Measurements from ENCODE around the gene CUL2. TPM values are rescaled to one million over a fixed set of nuclear protein-coding genes. Genes with fewer than 3 reads are reported as not detected.

Gene CUL2
- total and polyA plus RNA-seq, 2 experiments from 2014 or later: 17.2 to 38.3 TPM

- peak; percentile 58 to 81 for TF ChIP-seq CTCF (conservative IDR thresholded peaks at IDR 0.05; ENCODE audit: low read depth in 2 of 2)
Measured at GRCh38 chr10:34985823-34986222, 104.3 kb downstream of the CUL2 start (continued).

- Mint-ChIP-seq H3K27ac (no peak overlapping the region), H3K36me3 (ENCODE audit: low read depth) (peaks cover 3% of the 10 kb centered on the region; the same call in 2 of the 3 replicates), H3K4me1 (peaks cover 2% of the 10 kb centered on the region; the same call in 1 of the 3 replicates), H3K27me3 (ENCODE audit: insufficient read depth, low read depth, poor library complexity) (no peaks in the 10 kb centered on the region), H3K4me3 (no peak overlapping the region), H3K9me3 (peaks cover 12% of the 10 kb centered on the region)
- no peaks in the 10 kb centered on the region for H3K36me3 ChIP-seq (ENCODE audit: insufficient read depth)
- H3K4me1 ChIP-seq (ENCODE audit: insufficient read depth): no peaks in the 10 kb centered on the region
- no peak for ATAC-seq
- H3K9me2 ChIP-seq (ENCODE audit: insufficient read depth): no peaks in the 10 kb centered on the region
- no peak overlapping the region for H3K4me2 ChIP-seq
- no peaks in the 10 kb centered on the region for H3K79me2 ChIP-seq (replicated peaks; ENCODE audit: insufficient read depth)
- H4K20me1 ChIP-seq (replicated peaks; ENCODE audit: insufficient read depth): no peaks in the 10 kb centered on the region
- H3K27me3 ChIP-seq (ENCODE audit: insufficient read depth): no peaks in the 10 kb centered on the region
- no peak overlapping the region for H2AFZ ChIP-seq
- no peak overlapping the region for H3K27ac ChIP-seq (ENCODE audit: low read depth)
- no peak overlapping the region for H3K4me3 ChIP-seq
- no peaks in the 10 kb centered on the region for H3F3A ChIP-seq (replicated peaks; ENCODE audit: low read depth)
- TF ChIP-seq JUNB (IDR thresholded peaks at IDR 0.05; ENCODE audit: unreplicated experiment): no peak
- no peak for TF ChIP-seq REST (IDR thresholded peaks at IDR 0.05; ENCODE audit: unreplicated experiment)
- no peak for TF ChIP-seq STAT1 (IDR thresholded peaks at IDR 0.05; ENCODE audit: unreplicated experiment)
- TF ChIP-seq ZNF331 (CRISPR knock-in tag; IDR thresholded peaks at IDR 0.05; ENCODE audit: low read depth): no peak
- no peak for TF ChIP-seq ZNF462 (CRISPR knock-in tag; IDR thresholded peaks at IDR 0.05)
- no peak for TF ChIP-seq EZH2phosphoT487 (IDR thresholded peaks at IDR 0.05; ENCODE audit: unreplicated experiment)
- TF ChIP-seq CTCF (conservative IDR thresholded peaks at IDR 0.05; ENCODE audit: low read depth in 2 of 2): no peak
- no peak for TF ChIP-seq POLR2AphosphoS5 (IDR thresholded peaks at IDR 0.05; ENCODE audit: low read depth)
- TF ChIP-seq ETS1 (IDR thresholded peaks at IDR 0.05): no peak
- TF ChIP-seq ZNF114 (CRISPR knock-in tag; IDR thresholded peaks at IDR 0.05): no peak
- DNase-seq (ENCODE audit: low spot score): no peak
Measured at GRCh38 chr10:34985146-34985545, 105.0 kb downstream of the CUL2 start.

Measured in GM23338 (cell line).